ENCODE results near the gene LPGAT1.

Gene LPGAT1

GRCh38 chr1:211843507-211844298, 13.1 kb upstream of the LPGAT1 start:
- no peak overlapping the region for H3K4me3 ChIP-seq (ENCODE audit: low read depth in 1 of 2, low read length in 2 of 2)
- no peaks in the 10 kb centered on the region for H3K9me3 ChIP-seq (ENCODE audit: control insufficient read depth in 1 of 2, low read length in 2 of 2)
- H3K36me3 ChIP-seq (ENCODE audit: control insufficient read depth in 1 of 2, insufficient read depth in 2 of 2, low read length in 2 of 2): no peaks in the 10 kb centered on the region
- H3K27ac ChIP-seq (ENCODE audit: low read depth, low read length): no peak overlapping the region
- no peaks in the 10 kb centered on the region for H3K27me3 ChIP-seq (ENCODE audit: control insufficient read depth in 1 of 2, insufficient read depth in 2 of 2, low read length in 2 of 2)
- no peak overlapping the region for H3K9ac ChIP-seq (ENCODE audit: low read depth in 1 of 2, low read length in 2 of 2)
- no peaks in the 10 kb centered on the region for H3K4me1 ChIP-seq (ENCODE audit: control insufficient read depth in 1 of 2, insufficient read depth in 2 of 2, low read length in 2 of 2)

- peak overlapping the region in 1 of 2 donors; percentile 23 for H3K4me3 ChIP-seq (ENCODE audit: low read depth in 1 of 2, low read length in 2 of 2)
- H3K9ac ChIP-seq (ENCODE audit: low read depth in 1 of 2, low read length in 2 of 2): no peak overlapping the region
Observed at GRCh38 chr1:211843018-211843417, 12.5 kb upstream of the LPGAT1 start.

GRCh38 chr1:211842518-211842917, 12.0 kb upstream of the LPGAT1 start:
- no peaks in the 10 kb centered on the region for H3K27me3 ChIP-seq (ENCODE audit: control insufficient read depth in 1 of 2, insufficient read depth in 2 of 2, low read length in 2 of 2)
- no peaks in the 10 kb centered on the region for H3K4me1 ChIP-seq (ENCODE audit: control insufficient read depth in 1 of 2, insufficient read depth in 2 of 2, low read length in 2 of 2)
- H3K9me3 ChIP-seq (ENCODE audit: control insufficient read depth in 1 of 2, low read length in 2 of 2): no peaks in the 10 kb centered on the region
- H3K9ac ChIP-seq (ENCODE audit: low read depth in 1 of 2, low read length in 2 of 2): no peak overlapping the region
- no peak overlapping the region for H3K27ac ChIP-seq (ENCODE audit: low read depth, low read length)
- no peaks in the 10 kb centered on the region for H3K36me3 ChIP-seq (ENCODE audit: control insufficient read depth in 1 of 2, insufficient read depth in 2 of 2, low read length in 2 of 2)
- H3K4me3 ChIP-seq (ENCODE audit: low read depth in 1 of 2, low read length in 2 of 2): no peak overlapping the region

More at GRCh38 chr1:211843018-211843417, 12.5 kb upstream of the LPGAT1 start:
- no peaks in the 10 kb centered on the region for H3K9me3 ChIP-seq (ENCODE audit: control insufficient read depth in 1 of 2, low read length in 2 of 2)
- no peaks in the 10 kb centered on the region for H3K4me1 ChIP-seq (ENCODE audit: control insufficient read depth in 1 of 2, insufficient read depth in 2 of 2, low read length in 2 of 2)
- H3K36me3 ChIP-seq (ENCODE audit: control insufficient read depth in 1 of 2, insufficient read depth in 2 of 2, low read length in 2 of 2): no peaks in the 10 kb centered on the region
- H3K27me3 ChIP-seq (ENCODE audit: control insufficient read depth in 1 of 2, insufficient read depth in 2 of 2, low read length in 2 of 2): no peaks in the 10 kb centered on the region
- no peak overlapping the region for H3K27ac ChIP-seq (ENCODE audit: low read depth, low read length)

- Histone ChIP-seq H3K4me3 (ENCODE audit: low read depth in 1 of 2, low read length in 2 of 2) (no peak overlapping the region), H3K27ac (ENCODE audit: low read depth, low read length) (no peak overlapping the region), H3K36me3 (ENCODE audit: control insufficient read depth in 1 of 2, insufficient read depth in 2 of 2, low read length in 2 of 2) (no peaks in the 10 kb centered on the region), H3K27me3 (ENCODE audit: control insufficient read depth in 1 of 2, insufficient read depth in 2 of 2, low read length in 2 of 2) (no peaks in the 10 kb centered on the region), H3K4me1 (ENCODE audit: control insufficient read depth in 1 of 2, insufficient read depth in 2 of 2, low read length in 2 of 2) (no peaks in the 10 kb centered on the region), H3K9me3 (ENCODE audit: control insufficient read depth in 1 of 2, low read length in 2 of 2) (no peaks in the 10 kb centered on the region), H3K9ac (ENCODE audit: low read depth in 1 of 2, low read length in 2 of 2) (no peak overlapping the region)
Observed at GRCh38 chr1:211839106-211839505, 8.5 kb upstream of the LPGAT1 start.

- Histone ChIP-seq H3K4me1 (ENCODE audit: control insufficient read depth in 1 of 2, insufficient read depth in 2 of 2, low read length in 2 of 2) (peaks cover 13 to 16% of the 10 kb centered on the region in 2 donors), H3K27me3 (ENCODE audit: control insufficient read depth in 1 of 2, insufficient read depth in 2 of 2, low read length in 2 of 2) (no peaks in the 10 kb centered on the region), H3K36me3 (ENCODE audit: control insufficient read depth in 1 of 2, insufficient read depth in 2 of 2, low read length in 2 of 2) (no peaks in the 10 kb centered on the region), H3K9me3 (ENCODE audit: control insufficient read depth in 1 of 2, low read length in 2 of 2) (no peaks in the 10 kb centered on the region), H3K4me3 (ENCODE audit: low read depth in 1 of 2, low read length in 2 of 2) (no peak overlapping the region), H3K27ac (ENCODE audit: low read depth, low read length) (no peak overlapping the region), H3K9ac (ENCODE audit: low read depth in 1 of 2, low read length in 2 of 2) (no peak overlapping the region)
Observed at GRCh38 chr1:211833174-211833820, 2.7 kb upstream of the LPGAT1 start.

- Histone ChIP-seq H3K9ac (ENCODE audit: low read depth in 1 of 2, low read length in 2 of 2) (no peak overlapping the region), H3K27me3 (ENCODE audit: control insufficient read depth in 1 of 2, insufficient read depth in 2 of 2, low read length in 2 of 2) (no peaks in the 10 kb centered on the region), H3K27ac (ENCODE audit: low read depth, low read length) (no peak overlapping the region), H3K9me3 (ENCODE audit: control insufficient read depth in 1 of 2, low read length in 2 of 2) (no peaks in the 10 kb centered on the region), H3K4me3 (ENCODE audit: low read depth in 1 of 2, low read length in 2 of 2) (no peak overlapping the region), H3K36me3 (ENCODE audit: control insufficient read depth in 1 of 2, insufficient read depth in 2 of 2, low read length in 2 of 2) (no peaks in the 10 kb centered on the region), H3K4me1 (ENCODE audit: control insufficient read depth in 1 of 2, insufficient read depth in 2 of 2, low read length in 2 of 2) (peaks cover 17 to 19% of the 10 kb centered on the region in 2 donors)
Observed at GRCh38 chr1:211832661-211833060, 2.1 kb upstream of the LPGAT1 start.

- H3K9ac ChIP-seq (ENCODE audit: low read depth in 1 of 2, low read length in 2 of 2): no peak overlapping the region
- H3K27ac ChIP-seq (ENCODE audit: low read depth, low read length): no peak overlapping the region
- no peaks in the 10 kb centered on the region for H3K36me3 ChIP-seq (ENCODE audit: control insufficient read depth in 1 of 2, insufficient read depth in 2 of 2, low read length in 2 of 2)
- no peaks in the 10 kb centered on the region for H3K9me3 ChIP-seq (ENCODE audit: control insufficient read depth in 1 of 2, low read length in 2 of 2)
- no peak overlapping the region for H3K4me3 ChIP-seq (ENCODE audit: low read depth in 1 of 2, low read length in 2 of 2)
- H3K27me3 ChIP-seq (ENCODE audit: control insufficient read depth in 1 of 2, insufficient read depth in 2 of 2, low read length in 2 of 2): no peaks in the 10 kb centered on the region
- peaks cover 22 to 23% of the 10 kb centered on the region in 2 donors for H3K4me1 ChIP-seq (ENCODE audit: control insufficient read depth in 1 of 2, insufficient read depth in 2 of 2, low read length in 2 of 2)
Observed at GRCh38 chr1:211831558-211832323, 1.2 kb upstream of the LPGAT1 start.

- Histone ChIP-seq H3K4me1 (ENCODE audit: control insufficient read depth in 1 of 2, insufficient read depth in 2 of 2, low read length in 2 of 2) (peaks cover 22 to 23% of the 10 kb centered on the region in 2 donors), H3K27me3 (ENCODE audit: control insufficient read depth in 1 of 2, insufficient read depth in 2 of 2, low read length in 2 of 2) (no peaks in the 10 kb centered on the region), H3K9me3 (ENCODE audit: control insufficient read depth in 1 of 2, low read length in 2 of 2) (no peaks in the 10 kb centered on the region), H3K4me3 (ENCODE audit: low read depth in 1 of 2, low read length in 2 of 2) (peak overlapping the region; percentile 89 to 91), H3K9ac (ENCODE audit: low read depth in 1 of 2, low read length in 2 of 2) (peak overlapping the region; percentile 52 to 69), H3K36me3 (ENCODE audit: control insufficient read depth in 1 of 2, insufficient read depth in 2 of 2, low read length in 2 of 2) (no peaks in the 10 kb centered on the region), H3K27ac (ENCODE audit: low read depth, low read length) (no peak overlapping the region)
Observed at GRCh38 chr1:211830055-211830327, 572 bp downstream of the LPGAT1 start.

GRCh38 chr1:211829343-211830054, 1.1 kb downstream of the LPGAT1 start:
- Histone ChIP-seq H3K4me1 (ENCODE audit: control insufficient read depth in 1 of 2, insufficient read depth in 2 of 2, low read length in 2 of 2) (peaks cover 22 to 23% of the 10 kb centered on the region in 2 donors), H3K9ac (ENCODE audit: low read depth in 1 of 2, low read length in 2 of 2) (peak overlapping the region; percentile 52 to 69), H3K27ac (ENCODE audit: low read depth, low read length) (no peak overlapping the region)

More at GRCh38 chr1:211829343-211830054, 1.1 kb downstream of the LPGAT1 start:
- no peaks in the 10 kb centered on the region for H3K36me3 ChIP-seq (ENCODE audit: control insufficient read depth in 1 of 2, insufficient read depth in 2 of 2, low read length in 2 of 2)
- H3K27me3 ChIP-seq (ENCODE audit: control insufficient read depth in 1 of 2, insufficient read depth in 2 of 2, low read length in 2 of 2): no peaks in the 10 kb centered on the region
- H3K9me3 ChIP-seq (ENCODE audit: control insufficient read depth in 1 of 2, low read length in 2 of 2): no peaks in the 10 kb centered on the region
- H3K4me3 ChIP-seq (ENCODE audit: low read depth in 1 of 2, low read length in 2 of 2): peak overlapping the region; percentile 89 to 91
